GM18498 (cell line): ENCODE data around the gene KIFAP3.
"Not testable (repeated sequence)": the region's sequence is repeated elsewhere in the genome, so short reads cannot be mapped to it uniquely, and the experiment has no call there.

ENCODE experiments used
- ATAC-seq: cut with Tn5 transposase; IDR thresholded peaks from one replicate; pipeline ENCODE4 v1.9.1; 2021; ENCODE audit warnings: mild to moderate bottlenecking, moderate library complexity; ENCODE audit not compliant: unreplicated experiment

KIFAP3 gene

GRCh38 chr1:170064821-170065220 is 9.7 kb downstream of the KIFAP3 start:
- ATAC-seq, result no peak

GRCh38 chr1:170063109-170063826 is 11.2 kb downstream of the KIFAP3 start:
- ATAC-seq, result no peak

- ATAC-seq, result not testable (repeated sequence)
These were observed 12.8 kb downstream of the KIFAP3 start for GRCh38 chr1:170061676-170062075.

GRCh38 chr1:170060015-170060520 is 14.4 kb downstream of the KIFAP3 start:
- not testable (repeated sequence) for ATAC-seq

- no peak for ATAC-seq
These were observed 25.2 kb downstream of the KIFAP3 start for GRCh38 chr1:170049176-170049800.

GRCh38 chr1:170048515-170048914 is 26.0 kb downstream of the KIFAP3 start:
- no peak for ATAC-seq

- no peak for ATAC-seq
These were observed 30.3 kb downstream of the KIFAP3 start for GRCh38 chr1:170044187-170044586.

- no peak for ATAC-seq
These were observed 32.9 kb downstream of the KIFAP3 start for GRCh38 chr1:170041423-170042192.

- no peak for ATAC-seq
These were observed 41.8 kb downstream of the KIFAP3 start for GRCh38 chr1:170032531-170033280.

GRCh38 chr1:170030212-170030611 is 44.3 kb downstream of the KIFAP3 start:
- ATAC-seq, result no peak

GRCh38 chr1:170027760-170028159 is 46.7 kb downstream of the KIFAP3 start:
- no peak for ATAC-seq

GRCh38 chr1:170020859-170021258 is 53.6 kb downstream of the KIFAP3 start:
- ATAC-seq, result no peak

GRCh38 chr1:170017478-170017877 is 57.0 kb downstream of the KIFAP3 start:
- ATAC-seq, result no peak

GRCh38 chr1:170012920-170013319 is 61.6 kb downstream of the KIFAP3 start:
- no peak for ATAC-seq

- ATAC-seq, result no peak
These were observed 64.1 kb downstream of the KIFAP3 start for GRCh38 chr1:170010443-170010842.

- ATAC-seq, result no peak
These were observed 64.9 kb downstream of the KIFAP3 start for GRCh38 chr1:170009551-170009950.

- ATAC-seq, result not testable (repeated sequence)
These were observed 65.8 kb downstream of the KIFAP3 start for GRCh38 chr1:170008745-170009144.

GRCh38 chr1:170003270-170003835 is 71.1 kb downstream of the KIFAP3 start:
- ATAC-seq, result not testable (repeated sequence)

- ATAC-seq, result no peak
These were observed 73.2 kb downstream of the KIFAP3 start for GRCh38 chr1:170001266-170001665.

- ATAC-seq, result no peak
These were observed 74.7 kb downstream of the KIFAP3 start for GRCh38 chr1:169999761-170000160.
